ENCODE data around the gene TTC14.

Gene TTC14

GRCh38 chr3:180640987-180641386, 39.0 kb downstream of the TTC14 start:
- no peak for DNase-seq

GRCh38 chr3:180646187-180646790, 44.3 kb downstream of the TTC14 start:
- no peak for DNase-seq

GRCh38 chr3:180656406-180656805, 54.4 kb downstream of the TTC14 start:
- no peak for DNase-seq

GRCh38 chr3:180657094-180657493, 55.1 kb downstream of the TTC14 start:
- no peak for DNase-seq

All from NCI-H187 (cell line).